HG02870 (cell line): ENCODE data around the gene CENPU.

Experiments used
- ATAC-seq: cut with Tn5 transposase; IDR thresholded peaks from one replicate; pipeline ENCODE4 v1.9.1; 2021; ENCODE audit warnings: mild to moderate bottlenecking, moderate library complexity; ENCODE audit not compliant: unreplicated experiment

Gene CENPU

DNA sequence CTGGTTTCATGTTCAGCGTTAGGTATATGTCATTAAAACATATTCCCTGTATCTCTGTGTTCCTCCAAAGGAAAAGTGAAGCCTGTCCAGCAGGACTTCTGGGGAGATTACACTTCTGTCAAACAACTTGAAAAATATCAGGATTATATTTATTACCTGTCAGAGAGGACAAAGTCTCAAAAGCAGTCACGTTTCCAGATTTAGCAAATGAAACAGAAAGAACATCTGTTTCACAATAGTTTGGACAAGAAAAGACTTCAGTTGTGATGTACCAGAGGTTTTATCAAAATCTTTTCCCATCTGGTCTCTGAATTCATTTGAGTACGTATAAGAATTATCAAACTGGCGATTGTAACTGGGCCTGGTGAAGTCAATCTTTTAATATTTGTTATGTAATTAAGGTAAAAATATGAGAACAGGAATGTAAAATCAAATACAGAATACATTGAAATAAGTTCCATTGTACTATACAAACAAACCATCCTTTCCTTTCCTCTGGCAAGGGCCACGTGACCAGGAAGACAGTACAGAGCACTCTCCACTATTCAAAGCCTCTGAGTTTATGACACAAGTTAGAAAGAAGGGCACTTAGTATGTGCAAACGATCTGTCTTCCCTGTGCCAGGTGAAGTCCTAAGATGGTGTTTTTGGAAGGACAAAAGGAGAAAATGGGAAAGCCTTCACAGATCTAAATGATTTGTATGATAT is 87.8 kb downstream of the CENPU start:
- ATAC-seq, result no peak

DNA sequence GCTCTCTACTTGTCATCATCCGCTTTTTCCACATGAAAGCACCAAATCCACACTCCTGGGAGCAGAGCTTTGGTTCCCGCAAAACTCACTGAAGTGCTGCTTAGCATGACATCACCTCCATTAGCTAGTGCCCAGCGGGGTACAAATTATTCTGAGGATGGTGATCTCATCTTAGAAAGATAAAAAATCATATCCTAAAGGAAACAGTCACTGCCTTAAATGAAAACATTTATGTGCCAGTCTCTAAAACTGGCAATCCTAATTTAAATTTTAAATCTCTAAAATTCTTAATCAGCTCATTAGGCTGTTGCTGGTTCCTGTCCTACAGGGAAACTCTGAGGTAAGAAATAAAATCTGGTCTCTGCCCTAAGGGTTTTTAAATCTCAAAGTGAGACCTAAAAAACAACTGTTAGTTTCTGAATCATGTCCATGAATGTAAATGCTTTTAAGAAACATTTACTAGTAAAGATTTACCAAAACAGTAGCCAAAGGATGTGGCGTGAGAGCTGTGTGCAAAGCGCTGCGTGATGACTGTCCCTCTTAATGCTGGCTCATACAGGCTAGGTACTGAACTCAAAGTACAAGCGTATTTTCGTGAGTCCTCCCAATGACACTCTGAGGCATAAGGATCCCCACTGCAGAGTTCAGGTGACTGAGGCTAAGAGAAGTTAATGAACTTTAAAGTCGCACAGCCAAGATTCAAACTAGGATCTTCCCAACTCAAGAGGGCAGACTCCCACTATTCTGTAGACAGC is 89.2 kb downstream of the CENPU start:
- ATAC-seq, result no peak
